Fibroblast of mammary gland (primary cell): ENCODE results near the gene DDB1.
A peak's percentile ranks its signal among the peaks of the same experiment; 100 is the strongest.

Experiments
- DNase-seq: peaks from one replicate; pipeline ENCODE4 v3.0.0-alpha.2; 2010; ENCODE audit warnings: low read depth
- H3K4me3 ChIP-seq: 2 replicates; pipeline ENCODE4 v1.5.1; 2011; ENCODE audit warnings: low read depth, mild to moderate bottlenecking, low read length, moderate library complexity; ENCODE audit not compliant: control insufficient read depth
- CTCF ChIP-seq: conservative IDR thresholded peaks from 2 replicates; pipeline ENCODE4 v1.5.1; 2011; ENCODE audit warnings: low read depth, low read length, inconsistent platforms; ENCODE audit not compliant: control insufficient read depth, insufficient read depth

Gene DDB1

GRCh38 chr11:61361741-61362541 lies 29.0 kb upstream of the DDB1 start, which contains the start of the genes CYB561A3 and TMEM138:
Gene CYB561A3, minus strand, starts transcription at chr11:61361882. Its CDS starts 5,169 bp downstream, at chr11:61356713.
Gene TMEM138, plus strand, starts transcription at chr11:61362374. Its CDS starts 2,017 bp downstream, at chr11:61364391.
- peak; percentile 89 for DNase-seq
- H3K4me3 ChIP-seq: peak within 1 kb of the TSS; percentile 82
- no peak for TF ChIP-seq CTCF

GRCh38 chr11:61361237-61361740 lies 28.4 kb upstream of the DDB1 start:
- TF ChIP-seq CTCF: no peak
- no peak for DNase-seq
- peak overlapping the region; percentile 82 for H3K4me3 ChIP-seq

GRCh38 chr11:61359516-61359915 lies 26.6 kb upstream of the DDB1 start:
- no peak for DNase-seq
- TF ChIP-seq CTCF: no peak
- H3K4me3 ChIP-seq: no peak overlapping the region

- H3K4me3 ChIP-seq: no peak overlapping the region
- no peak for DNase-seq
- no peak for TF ChIP-seq CTCF
These were observed 25.7 kb upstream of the DDB1 start for GRCh38 chr11:61358566-61358965.

GRCh38 chr11:61357894-61358239 lies 25.0 kb upstream of the DDB1 start:
- no peak for DNase-seq
- TF ChIP-seq CTCF: no peak

GRCh38 chr11:61357233-61357893 lies 24.5 kb upstream of the DDB1 start:
- H3K4me3 ChIP-seq: no peak overlapping the region
- TF ChIP-seq CTCF: no peak
- DNase-seq: no peak

More at GRCh38 chr11:61357894-61358239, 25.0 kb upstream of the DDB1 start:
- H3K4me3 ChIP-seq: no peak overlapping the region
